Colonic mucosa (tissue), 4 donors: ENCODE results near the gene FEV. TPM values are rescaled to one million over a fixed set of nuclear protein-coding genes. Genes with fewer than 3 reads are reported as not detected.

ENCODE experiments used
- DNase-seq: peaks from one replicate; pipeline ENCODE4 v3.0.0-alpha.2; 2020
- H3K27ac ChIP-seq: fragments of 200-600 bp; one replicate; pipeline ENCODE4 v1.8.0; 2021
- H3K27me3 ChIP-seq: fragments of 200-600 bp; one replicate; pipeline ENCODE4 v1.8.0; 2021
- H3K36me3 ChIP-seq: fragments of 200-600 bp; one replicate; pipeline ENCODE4 v1.8.0; 2021
- H3K4me1 ChIP-seq: fragments of 200-600 bp; one replicate; pipeline ENCODE4 v1.8.0; 2021; ENCODE audit warnings: mild to moderate bottlenecking
- H3K4me3 ChIP-seq: fragments of 200-600 bp; one replicate; pipeline ENCODE4 v1.8.0; 2021
- H3K9ac ChIP-seq, 2 donors: one replicate each; pipeline ENCODE4 v1.7.0; 2013; ENCODE audit warnings: control low read depth in 2 of 2, low read depth in 2 of 2, low read length in 2 of 2
- H3K9me3 ChIP-seq: fragments of 200-600 bp; one replicate; pipeline ENCODE4 v1.8.0; 2021
- CTCF ChIP-seq: fragments of 200-600 bp; IDR thresholded peaks from one replicate; pipeline ENCODE4 v1.8.0; 2022; ENCODE audit warnings: antibody characterized with exemption, mild to moderate bottlenecking
- intact Hi-C: fragments of 100-400 bp; cut with DNase I; formaldehyde crosslinking; loops from one replicate; pipeline ENCODE4 v1.14.1; 2022
- total RNA-seq, 2 donors: library from RNA; stranded (reverse); fragmentation: NEBNext Ultra II Directional in 1 of 2; extraction: Animal tissue kit (Norgen Biotek cat#: 25700) in 1 of 2; gene quantifications; one replicate each; pipeline ENCODE4 v1.2.1, GENCODE V29; 2021
- donor health status: healthy.
- donor health status: DM: no; HTN: no; CAD: no.
- donor health status: DM: no; HTN: no; CAD: no.

FEV gene
- total RNA-seq, 2 donors from 2014 or later = 2.9 to 6.5 TPM

- Histone ChIP-seq H3K4me3 (no peak overlapping the region), H3K4me1 (peaks cover 15% of the 10 kb centered on the region), H3K9ac (no peak overlapping the region), H3K27me3 (peaks cover 86% of the 10 kb centered on the region), H3K9me3 (no peaks in the 10 kb centered on the region), H3K36me3 (no peaks in the 10 kb centered on the region), H3K27ac (no peak overlapping the region)
- TF ChIP-seq CTCF = no peak
- intact Hi-C loops = no loop called here
- no peak for DNase-seq
Observed at GRCh38 chr2:218991674-218992168, 6.7 kb upstream of the FEV start.

GRCh38 chr2:218990612-218991011 is 5.6 kb upstream of the FEV start:
- Histone ChIP-seq H3K27ac (no peak overlapping the region), H3K9me3 (no peaks in the 10 kb centered on the region), H3K4me3 (no peak overlapping the region), H3K9ac (no peak overlapping the region), H3K4me1 (peaks cover 12% of the 10 kb centered on the region), H3K36me3 (no peaks in the 10 kb centered on the region), H3K27me3 (peaks cover 91% of the 10 kb centered on the region)
- intact Hi-C loops = no loop called here
- TF ChIP-seq CTCF = no peak
- DNase-seq = no peak

GRCh38 chr2:218990052-218990451 is 5.1 kb upstream of the FEV start:
- H3K9me3 ChIP-seq = no peaks in the 10 kb centered on the region
- no peak overlapping the region for H3K4me3 ChIP-seq
- peaks cover 93% of the 10 kb centered on the region for H3K27me3 ChIP-seq
- no peak overlapping the region for H3K9ac ChIP-seq
- no peak for TF ChIP-seq CTCF
- intact Hi-C loops = no loop called here
- no peaks in the 10 kb centered on the region for H3K36me3 ChIP-seq
- DNase-seq = no peak
- H3K4me1 ChIP-seq = peaks cover 12% of the 10 kb centered on the region
- no peak overlapping the region for H3K27ac ChIP-seq

- Histone ChIP-seq H3K36me3 (no peaks in the 10 kb centered on the region), H3K4me1 (peaks cover 13% of the 10 kb centered on the region), H3K9me3 (no peaks in the 10 kb centered on the region), H3K27ac (no peak overlapping the region), H3K9ac (no peak overlapping the region), H3K27me3 (peaks cover 95% of the 10 kb centered on the region), H3K4me3 (no peak overlapping the region)
- TF ChIP-seq CTCF = no peak
- no peak for DNase-seq
- intact Hi-C loops = no loop called here
Observed at GRCh38 chr2:218988650-218989049, 3.7 kb upstream of the FEV start.

GRCh38 chr2:218988164-218988563 is 3.2 kb upstream of the FEV start:
- no peaks in the 10 kb centered on the region for H3K36me3 ChIP-seq
- no peak overlapping the region for H3K9ac ChIP-seq
- peaks cover 95% of the 10 kb centered on the region for H3K27me3 ChIP-seq
- peaks cover 8% of the 10 kb centered on the region for H3K4me1 ChIP-seq
- no peak overlapping the region for H3K4me3 ChIP-seq
- DNase-seq = no peak
- no peak overlapping the region for H3K27ac ChIP-seq
- H3K9me3 ChIP-seq = no peaks in the 10 kb centered on the region
- TF ChIP-seq CTCF = no peak
- intact Hi-C loops = no loop called here
